Muscle layer of duodenum (tissue), 2 donors: Measurements from ENCODE around the gene NEU4.

Source experiments
- H3K27ac ChIP-seq: one replicate; pipeline ENCODE4 v1.7.0; 2013; ENCODE audit warnings: mild to moderate bottlenecking, low read length
- H3K27me3 ChIP-seq: one replicate; pipeline ENCODE4 v1.7.0; 2013; ENCODE audit warnings: low read depth, mild to moderate bottlenecking, control low read depth, low read length
- H3K36me3 ChIP-seq, 2 donors: one replicate each; pipeline ENCODE4 v1.7.0; 2013; ENCODE audit warnings: low read length in 2 of 2, control low read depth in 1 of 2, mild to moderate bottlenecking in 1 of 2; ENCODE audit not compliant: insufficient read depth in 2 of 2, control insufficient read depth in 1 of 2
- H3K4me1 ChIP-seq, 2 donors: one replicate each; pipeline ENCODE4 v1.7.0; 2013; ENCODE audit warnings: low read length in 2 of 2, mild to moderate bottlenecking in 2 of 2, control low read depth in 1 of 2, moderate library complexity in 1 of 2; ENCODE audit not compliant: insufficient read depth in 2 of 2, control insufficient read depth in 1 of 2
- H3K4me3 ChIP-seq, 2 donors: one replicate each; pipeline ENCODE4 v1.7.0; 2013; ENCODE audit warnings: low read length in 2 of 2, low read depth in 1 of 2, mild to moderate bottlenecking in 1 of 2
- H3K9me3 ChIP-seq, 2 donors: one replicate each; pipeline ENCODE4 v1.7.0; 2013; ENCODE audit warnings: low read length in 2 of 2, control low read depth in 1 of 2, mild to moderate bottlenecking in 1 of 2; ENCODE audit not compliant: control insufficient read depth in 1 of 2
- donor health status: healthy.

The NEU4 gene

GRCh38 chr2:241862775-241863535 is 54.0 kb downstream of the NEU4 start:
- Histone ChIP-seq H3K27me3 (peaks cover 35% of the 10 kb centered on the region), H3K36me3 (no peaks in the 10 kb centered on the region), H3K27ac (no peak overlapping the region), H3K9me3 (no peaks in the 10 kb centered on the region), H3K4me3 (no peak overlapping the region), H3K4me1 (peaks cover 5 to 23% of the 10 kb centered on the region in 2 donors)

GRCh38 chr2:241863536-241863954 is 54.6 kb downstream of the NEU4 start:
- no peak overlapping the region for H3K27ac ChIP-seq
- H3K36me3 ChIP-seq = no peaks in the 10 kb centered on the region
- H3K4me3 ChIP-seq = no peak overlapping the region
- H3K27me3 ChIP-seq = peaks cover 36% of the 10 kb centered on the region
- no peaks in the 10 kb centered on the region for H3K9me3 ChIP-seq
- peaks cover 5 to 23% of the 10 kb centered on the region in 2 donors for H3K4me1 ChIP-seq

GRCh38 chr2:241864168-241864849 is 55.3 kb downstream of the NEU4 start:
- no peak overlapping the region for H3K4me3 ChIP-seq
- H3K4me1 ChIP-seq = peaks cover 5 to 17% of the 10 kb centered on the region in 2 donors
- peaks cover 36% of the 10 kb centered on the region for H3K27me3 ChIP-seq
- no peaks in the 10 kb centered on the region for H3K36me3 ChIP-seq
- H3K27ac ChIP-seq = no peak overlapping the region
- H3K9me3 ChIP-seq = no peaks in the 10 kb centered on the region

GRCh38 chr2:241864850-241865213 is 55.8 kb downstream of the NEU4 start:
- no peak overlapping the region for H3K27ac ChIP-seq
- H3K36me3 ChIP-seq = no peaks in the 10 kb centered on the region
- H3K4me1 ChIP-seq = peaks cover 5 to 16% of the 10 kb centered on the region in 2 donors
- H3K4me3 ChIP-seq = no peak overlapping the region
- H3K27me3 ChIP-seq = peaks cover 36% of the 10 kb centered on the region
- H3K9me3 ChIP-seq = no peaks in the 10 kb centered on the region

- H3K27ac ChIP-seq = no peak overlapping the region
Measured at GRCh38 chr2:241865416-241865956, 56.5 kb downstream of the NEU4 start.

GRCh38 chr2:241865957-241866789 is 57.2 kb downstream of the NEU4 start:
- H3K27me3 ChIP-seq = peaks cover 36% of the 10 kb centered on the region
- H3K27ac ChIP-seq = no peak overlapping the region
- no peaks in the 10 kb centered on the region for H3K9me3 ChIP-seq
- H3K4me3 ChIP-seq = no peak overlapping the region
- peaks cover 0 to 5% of the 10 kb centered on the region in 2 donors for H3K4me1 ChIP-seq
- H3K36me3 ChIP-seq = no peaks in the 10 kb centered on the region

More at GRCh38 chr2:241865416-241865956, 56.5 kb downstream of the NEU4 start:
- H3K4me3 ChIP-seq = no peak overlapping the region
- no peaks in the 10 kb centered on the region for H3K36me3 ChIP-seq
- H3K4me1 ChIP-seq = peaks cover 0 to 10% of the 10 kb centered on the region in 2 donors
- peaks cover 36% of the 10 kb centered on the region for H3K27me3 ChIP-seq
- H3K9me3 ChIP-seq = no peaks in the 10 kb centered on the region
